Body of pancreas (tissue), 4 donors: ENCODE data around the gene RPL10A. TPM values are rescaled to one million over a fixed set of nuclear protein-coding genes. Genes with fewer than 3 reads are reported as not detected.

Experiments used
- ATAC-seq: fragments of 150-250 bp; one replicate; pipeline ENCODE4 v1.9.1; 2016
- DNase-seq, 4 donors: peaks; one replicate each; pipeline ENCODE4 v3.0.0-alpha.2; 2019
- H3K27ac ChIP-seq, 4 donors: fragments of 200-600 bp; sonication (generic); 1 replicate in 3 of 4; 2 replicates in 1 of 4; pipeline versions ENCODE4 v1.5.1 to v1.6.1; 2016 to 2019; ENCODE audit warnings: mild to moderate bottlenecking in 1 of 4, mixed read lengths in 1 of 4, moderate library complexity in 1 of 4
- H3K27me3 ChIP-seq, 2 donors: fragments of 200-600 bp; sonication (generic); one replicate each; pipeline ENCODE4 v1.6.0; 2016; ENCODE audit warnings: mild to moderate bottlenecking in 1 of 2
- H3K36me3 ChIP-seq, 2 donors: fragments of 200-600 bp; sonication (generic); replicated peaks in 1 of 2; 2 replicates each; pipeline ENCODE4 v1.5.1; 2016; ENCODE audit warnings: low read depth in 2 of 2; ENCODE audit not compliant: insufficient read depth in 1 of 2
- H3K4me1 ChIP-seq: fragments of 200-600 bp; sonication (generic); one replicate; pipeline ENCODE4 v1.6.0; 2016
- H3K4me3 ChIP-seq, 2 donors: fragments of 200-600 bp; sonication (generic); 1 replicate in 1 of 2; 2 replicates in 1 of 2; pipeline ENCODE4 v1.5.1; 2016 to 2019
- H3K9me3 ChIP-seq, 3 donors: fragments of 200-600 bp; sonication (generic); 1 replicate in 2 of 3; 2 replicates in 1 of 3; pipeline ENCODE4 v1.5.1; 2016
- CTCF ChIP-seq, 7 experiments: fragments of 450-650 bp in 4 of 7; fragments of 200-600 bp in 3 of 7; sonication (generic) in 3 of 7; IDR thresholded peaks; one replicate each; pipeline ENCODE4 v1.5.1; 2016 to 2019; ENCODE audit warnings: antibody characterized with exemption in 7 of 7
- POLR2A ChIP-seq, 3 donors: fragments of 450-650 bp; IDR thresholded peaks; one replicate each; pipeline ENCODE4 v1.6.1; 2016; ENCODE audit warnings: antibody characterized with exemption in 3 of 3, mild to moderate bottlenecking in 2 of 3
- WGBS, 2 donors: methylation state at CpG; one replicate each; pipeline ENCODE4 v1.1.5; 2017; 5-methylcytosine and 5-hydroxymethylcytosine counted together
- intact Hi-C: fragments of 100-400 bp; cut with DNase I; formaldehyde crosslinking; loops from one replicate; pipeline ENCODE4 v1.15.1; 2023
- total RNA-seq, 2 donors: library from RNA; depleted of rRNA; stranded (reverse); fragments of >200 nt; gene quantifications; one replicate each; pipeline ENCODE4 v1.1.0, GENCODE V29; 2016

RPL10A gene
- total RNA-seq: 100 to 1,000 TPM; 563 to 782 TPM

DNA sequence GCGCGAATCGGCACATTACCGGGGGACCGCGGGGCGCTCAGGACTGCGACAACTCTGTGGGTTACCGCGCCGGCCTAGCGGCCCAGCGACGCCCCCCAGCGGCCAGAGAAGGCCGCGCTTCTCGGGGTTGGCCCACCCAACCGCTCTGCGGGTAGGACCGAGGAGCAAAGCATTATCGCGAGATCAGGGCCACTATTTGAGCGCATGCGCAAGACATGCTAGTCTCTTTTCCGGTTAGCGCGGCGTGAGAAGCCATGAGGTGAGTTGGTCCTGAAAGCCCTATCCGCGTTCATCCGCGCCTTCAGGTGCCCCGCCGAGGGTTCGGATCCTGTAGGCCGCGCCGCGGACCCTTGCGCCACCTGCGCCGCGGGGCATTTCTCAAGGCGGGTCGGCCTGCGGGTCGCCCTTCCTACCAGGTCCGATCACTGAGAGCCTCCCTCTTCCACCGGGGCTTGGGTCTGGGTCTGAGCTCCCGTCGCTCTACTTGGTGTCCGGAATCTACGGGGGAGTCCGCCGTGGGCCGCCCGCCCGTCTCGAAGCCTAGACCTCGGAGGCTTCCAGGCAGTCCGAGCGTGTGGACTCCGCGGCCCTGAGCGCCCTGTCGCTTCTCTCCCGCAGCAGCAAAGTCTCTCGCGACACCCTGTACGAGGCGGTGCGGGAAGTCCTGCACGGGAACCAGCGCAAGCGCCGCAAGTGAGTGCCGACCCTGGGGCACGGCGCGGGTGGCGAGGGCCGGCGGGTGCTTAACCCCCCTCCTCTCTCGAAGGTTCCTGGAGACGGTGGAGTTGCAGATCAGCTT, at the start of gene RPL10A:
Gene RPL10A (plus strand): TSS at position 221 of the 799 bp plus-strand sequence. CDS start 34 bp downstream, at position 255.
- WGBS, 2 donors: 0 to 1% methylated on average over 11 to 76 of the region's 86 CpGs
- peak within 1 kb of the TSS; percentile 43 to 77 for H3K4me3 ChIP-seq
- H3K4me1 ChIP-seq: peaks cover 36% of the 10 kb centered on the region
- peak; percentile 93 for ATAC-seq
- peak; percentile 96 to 98 (median 98) for DNase-seq
- H3K9me3 ChIP-seq: no peaks in the 10 kb centered on the region
- peak within 1 kb of the TSS; percentile 80 to 92 (median 92) for H3K27ac ChIP-seq
- intact Hi-C loops: no loop called here
- peaks cover 0 to 4% of the 10 kb centered on the region in 2 donors for H3K36me3 ChIP-seq
- peak; percentile 76 to 96 (median 96) for TF ChIP-seq POLR2A (IDR thresholded peaks at IDR 0.05)
- peak; percentile 94 to 99 (median 96) for TF ChIP-seq CTCF (IDR thresholded peaks at IDR 0.05)
- no peaks in the 10 kb centered on the region for H3K27me3 ChIP-seq

- WGBS, 2 donors: 75 to 80% methylated on average over 5 of the region's 5 CpGs
- ATAC-seq: no peak
- intact Hi-C loops: no loop called here
Measured at GRCh38 chr6:35419417-35419816, 48.8 kb upstream of the RPL10A start.

GRCh38 chr6:35419961-35420360, 48.2 kb upstream of the RPL10A start:
- WGBS, 2 donors: 95% methylated on average over 14 of the region's 14 CpGs; no CpG with 5 or more reads in 1 of the 2 donors
- Histone ChIP-seq H3K36me3 (peaks cover 0 to 8% of the 10 kb centered on the region in 2 donors), H3K4me3 (no peak overlapping the region), H3K9me3 (no peaks in the 10 kb centered on the region), H3K4me1 (peaks cover 5% of the 10 kb centered on the region), H3K27ac (no peak overlapping the region), H3K27me3 (no peaks in the 10 kb centered on the region)
- DNase-seq: no peak
- no peak for ATAC-seq
- intact Hi-C loops: no loop called here
- TF ChIP-seq POLR2A (IDR thresholded peaks at IDR 0.05) (no peak), CTCF (IDR thresholded peaks at IDR 0.05) (no peak)

More at GRCh38 chr6:35419417-35419816, 48.8 kb upstream of the RPL10A start:
- peaks cover 0 to 7% of the 10 kb centered on the region in 2 donors for H3K36me3 ChIP-seq
- no peak overlapping the region for H3K27ac ChIP-seq
- H3K27me3 ChIP-seq: no peaks in the 10 kb centered on the region
- TF ChIP-seq CTCF (IDR thresholded peaks at IDR 0.05) (no peak), POLR2A (IDR thresholded peaks at IDR 0.05) (no peak)
- DNase-seq: no peak
- H3K4me1 ChIP-seq: peaks cover 9% of the 10 kb centered on the region
- no peaks in the 10 kb centered on the region for H3K9me3 ChIP-seq
- H3K4me3 ChIP-seq: no peak overlapping the region

DNA sequence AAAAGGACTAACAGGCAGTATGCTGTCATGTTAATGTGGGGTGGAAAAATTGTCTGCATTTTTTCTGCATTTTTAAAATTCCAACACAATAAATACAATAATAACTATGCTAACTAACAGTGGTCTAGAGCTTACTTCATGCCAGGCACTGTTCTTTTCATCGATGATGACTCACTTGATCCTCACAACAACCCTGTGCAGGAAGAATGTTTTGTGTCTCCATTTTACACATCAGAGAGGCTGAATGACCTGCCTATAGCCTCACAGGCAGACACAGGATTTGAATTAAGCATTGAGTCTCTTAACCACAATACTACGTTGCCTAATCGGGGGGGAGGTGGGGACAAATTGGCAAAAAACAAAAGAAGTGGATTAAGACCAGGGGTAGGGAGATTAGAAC, 42.9 kb upstream of the RPL10A start:
- Histone ChIP-seq H3K27me3 (no peaks in the 10 kb centered on the region), H3K9me3 (peaks cover 0 to 7% (median 2%) of the 10 kb centered on the region in 3 donors), H3K4me1 (no peaks in the 10 kb centered on the region), H3K27ac (no peak overlapping the region), H3K4me3 (no peak overlapping the region), H3K36me3 (peaks cover 0 to 12% of the 10 kb centered on the region in 2 donors)
- ATAC-seq (no peak), DNase-seq (no peak)
- intact Hi-C loops: no loop called here
- TF ChIP-seq POLR2A (IDR thresholded peaks at IDR 0.05) (no peak), CTCF (IDR thresholded peaks at IDR 0.05) (no peak)
- WGBS, 2 donors: 75 to 88% methylated on average over 3 of the region's 3 CpGs
